IMR-90 (cell line): Measurements from ENCODE around the gene PKD1.
"Not testable (repeated sequence)": the region's sequence is repeated elsewhere in the genome, so short reads cannot be mapped to it uniquely, and the experiment has no call there.

Experiments
- BHLHE40 ChIP-seq: fragments of 150-350 bp; IDR thresholded peaks from 2 replicates; pipeline ENCODE4 v1.6.1; 2016; ENCODE audit warnings: mild to moderate bottlenecking, low read depth, low read length
- CEBPB ChIP-seq: IDR thresholded peaks from 2 replicates; pipeline ENCODE4 v1.6.1; 2012; ENCODE audit warnings: low read depth, low read length, improper control_type of control experiment
- CHD1 ChIP-seq: IDR thresholded peaks from 2 replicates; pipeline ENCODE4 v1.6.1; 2012; ENCODE audit warnings: low read depth, low read length, improper control_type of control experiment
- ELK1 ChIP-seq: fragments of 150-350 bp; IDR thresholded peaks from 2 replicates; pipeline ENCODE4 v1.6.1; 2016; ENCODE audit warnings: low read depth, mild to moderate bottlenecking, low read length, moderate library complexity, borderline replicate concordance
- FOS ChIP-seq: fragments of 150-350 bp; IDR thresholded peaks from 2 replicates; pipeline ENCODE4 v1.6.1; 2016; ENCODE audit warnings: low read depth, low read length
- MAFK ChIP-seq: IDR thresholded peaks from 2 replicates; pipeline ENCODE4 v1.6.1; 2012; ENCODE audit warnings: low read depth, low read length, improper control_type of control experiment
- MXI1 ChIP-seq: IDR thresholded peaks from 2 replicates; pipeline ENCODE4 v1.6.1; 2012; ENCODE audit warnings: low read depth, mild to moderate bottlenecking, low read length, moderate library complexity, borderline replicate concordance
- POLR2A ChIP-seq: IDR thresholded peaks from 2 replicates; pipeline ENCODE4 v1.6.1; 2012; ENCODE audit warnings: mild to moderate bottlenecking, low read depth, low read length
- RAD21 ChIP-seq: IDR thresholded peaks from 2 replicates; pipeline ENCODE4 v1.6.1; 2012; ENCODE audit warnings: low read length, improper control_type of control experiment
- RCOR1 ChIP-seq: IDR thresholded peaks from 2 replicates; pipeline ENCODE4 v1.6.1; 2012; ENCODE audit warnings: mild to moderate bottlenecking, low read length, improper control_type of control experiment; ENCODE audit not compliant: insufficient replicate concordance
- RFX5 ChIP-seq: IDR thresholded peaks from 2 replicates; pipeline ENCODE4 v1.8.0; 2012; ENCODE audit warnings: low read depth, mild to moderate bottlenecking, low read length, moderate library complexity
- SMC3 ChIP-seq: fragments of 150-350 bp; IDR thresholded peaks from 2 replicates; pipeline ENCODE4 v1.6.1; 2016; ENCODE audit warnings: low read depth, mild to moderate bottlenecking, antibody characterized with exemption, low read length, moderate library complexity
- TF ChIP-seq, protein P1 (sequence below): conservative IDR thresholded peaks from 2 replicates; pipeline ENCODE4 v1.5.1; 2012; ENCODE audit warnings: mild to moderate bottlenecking, low read depth, low read length, improper control_type of control experiment
- TF ChIP-seq, protein P2 (sequence below): fragments of 150-350 bp; IDR thresholded peaks from 2 replicates; pipeline ENCODE4 v1.6.1; 2017; ENCODE audit warnings: mild to moderate bottlenecking, antibody characterized with exemption, low read length, low read depth

DNA sequence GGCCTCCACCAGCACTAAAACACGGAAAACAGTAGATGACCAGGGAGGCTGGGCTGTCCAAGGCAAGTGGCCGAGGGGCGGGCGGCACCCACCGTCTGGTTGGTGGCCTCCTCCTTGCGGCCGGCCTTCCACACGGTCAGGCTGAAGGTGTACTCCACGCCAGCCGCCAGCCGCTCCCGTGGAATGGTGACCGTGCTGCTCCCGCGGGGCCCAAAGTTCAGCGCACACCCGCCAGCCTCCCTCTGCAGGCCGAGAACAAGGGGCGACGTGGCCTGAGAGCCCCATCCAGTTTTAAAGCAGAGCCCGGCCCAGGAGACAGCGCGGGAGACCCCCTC lies 27.9 kb downstream of the PKD1 start:
- TF ChIP-seq POLR2A, MXI1, RAD21, BHLHE40, FOS, SMC3, MAFK, ELK1, RFX5, CEBPB, CHD1, RCOR1: not testable (repeated sequence)
- TF ChIP-seq, protein P1, sequence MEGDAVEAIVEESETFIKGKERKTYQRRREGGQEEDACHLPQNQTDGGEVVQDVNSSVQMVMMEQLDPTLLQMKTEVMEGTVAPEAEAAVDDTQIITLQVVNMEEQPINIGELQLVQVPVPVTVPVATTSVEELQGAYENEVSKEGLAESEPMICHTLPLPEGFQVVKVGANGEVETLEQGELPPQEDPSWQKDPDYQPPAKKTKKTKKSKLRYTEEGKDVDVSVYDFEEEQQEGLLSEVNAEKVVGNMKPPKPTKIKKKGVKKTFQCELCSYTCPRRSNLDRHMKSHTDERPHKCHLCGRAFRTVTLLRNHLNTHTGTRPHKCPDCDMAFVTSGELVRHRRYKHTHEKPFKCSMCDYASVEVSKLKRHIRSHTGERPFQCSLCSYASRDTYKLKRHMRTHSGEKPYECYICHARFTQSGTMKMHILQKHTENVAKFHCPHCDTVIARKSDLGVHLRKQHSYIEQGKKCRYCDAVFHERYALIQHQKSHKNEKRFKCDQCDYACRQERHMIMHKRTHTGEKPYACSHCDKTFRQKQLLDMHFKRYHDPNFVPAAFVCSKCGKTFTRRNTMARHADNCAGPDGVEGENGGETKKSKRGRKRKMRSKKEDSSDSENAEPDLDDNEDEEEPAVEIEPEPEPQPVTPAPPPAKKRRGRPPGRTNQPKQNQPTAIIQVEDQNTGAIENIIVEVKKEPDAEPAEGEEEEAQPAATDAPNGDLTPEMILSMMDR, result not testable (repeated sequence)
- TF ChIP-seq, protein P2, sequence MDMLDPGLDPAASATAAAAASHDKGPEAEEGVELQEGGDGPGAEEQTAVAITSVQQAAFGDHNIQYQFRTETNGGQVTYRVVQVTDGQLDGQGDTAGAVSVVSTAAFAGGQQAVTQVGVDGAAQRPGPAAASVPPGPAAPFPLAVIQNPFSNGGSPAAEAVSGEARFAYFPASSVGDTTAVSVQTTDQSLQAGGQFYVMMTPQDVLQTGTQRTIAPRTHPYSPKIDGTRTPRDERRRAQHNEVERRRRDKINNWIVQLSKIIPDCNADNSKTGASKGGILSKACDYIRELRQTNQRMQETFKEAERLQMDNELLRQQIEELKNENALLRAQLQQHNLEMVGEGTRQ, result not testable (repeated sequence)
